Hepatic stellate cell (primary cell): ENCODE measurements around the gene ZFP92.

ENCODE experiments used
- DNase-seq: peaks from one replicate; pipeline ENCODE4 v3.0.0; 2011; ENCODE audit warnings: low spot score

The ZFP92 gene

GRCh38 chrX:153408221-153408721 is 3.0 kb upstream of the ZFP92 start:
- no peak for DNase-seq

- DNase-seq, result no peak
Measured at GRCh38 chrX:153408871-153409351, 2.4 kb upstream of the ZFP92 start.

GRCh38 chrX:153409414-153410101 is 1.7 kb upstream of the ZFP92 start:
- no peak for DNase-seq

- no peak for DNase-seq
Measured at GRCh38 chrX:153410373-153410772, 899 bp upstream of the ZFP92 start.

GRCh38 chrX:153410888-153411254 is 401 bp upstream of the ZFP92 start:
- no peak for DNase-seq

GRCh38 chrX:153411988-153412574 is 809 bp downstream of the ZFP92 start:
- no peak for DNase-seq

- DNase-seq, result no peak
Measured at GRCh38 chrX:153412746-153413720, 1.8 kb downstream of the ZFP92 start.

- DNase-seq, result no peak
Measured at GRCh38 chrX:153413731-153414130, 2.5 kb downstream of the ZFP92 start.

- no peak for DNase-seq
Measured at GRCh38 chrX:153414856-153415510, 3.7 kb downstream of the ZFP92 start.

- no peak for DNase-seq
Measured at GRCh38 chrX:153416781-153417450, 5.6 kb downstream of the ZFP92 start.

- no peak for DNase-seq
Measured at GRCh38 chrX:153417637-153418036, 6.4 kb downstream of the ZFP92 start.

- no peak for DNase-seq
Measured at GRCh38 chrX:153420851-153421599, 9.8 kb downstream of the ZFP92 start.

- DNase-seq, result no peak
Measured at GRCh38 chrX:153421856-153422255, 10.6 kb downstream of the ZFP92 start.

GRCh38 chrX:153423652-153424051 is 12.4 kb downstream of the ZFP92 start:
- no peak for DNase-seq

- no peak for DNase-seq
Measured at GRCh38 chrX:153426204-153426603, 14.9 kb downstream of the ZFP92 start.

- DNase-seq, result no peak
Measured at GRCh38 chrX:153430796-153431195, 19.5 kb downstream of the ZFP92 start.

- DNase-seq, result no peak
Measured at GRCh38 chrX:153433161-153433680, 21.9 kb downstream of the ZFP92 start.

- DNase-seq, result no peak
Measured at GRCh38 chrX:153433781-153434285, 22.6 kb downstream of the ZFP92 start.

GRCh38 chrX:153434801-153435200 is 23.5 kb downstream of the ZFP92 start:
- DNase-seq, result no peak

GRCh38 chrX:153435845-153436244 is 24.6 kb downstream of the ZFP92 start:
- DNase-seq, result no peak
